ENCODE measurements around the gene TTF2. TPM values are rescaled to one million over a fixed set of nuclear protein-coding genes. Genes with fewer than 3 reads are reported as not detected.
A peak's percentile ranks its signal among the peaks of the same experiment; 100 is the strongest.

Gene TTF2
- total RNA-seq, 1 donor from 2014 or later, result 47.5 TPM

DNA sequence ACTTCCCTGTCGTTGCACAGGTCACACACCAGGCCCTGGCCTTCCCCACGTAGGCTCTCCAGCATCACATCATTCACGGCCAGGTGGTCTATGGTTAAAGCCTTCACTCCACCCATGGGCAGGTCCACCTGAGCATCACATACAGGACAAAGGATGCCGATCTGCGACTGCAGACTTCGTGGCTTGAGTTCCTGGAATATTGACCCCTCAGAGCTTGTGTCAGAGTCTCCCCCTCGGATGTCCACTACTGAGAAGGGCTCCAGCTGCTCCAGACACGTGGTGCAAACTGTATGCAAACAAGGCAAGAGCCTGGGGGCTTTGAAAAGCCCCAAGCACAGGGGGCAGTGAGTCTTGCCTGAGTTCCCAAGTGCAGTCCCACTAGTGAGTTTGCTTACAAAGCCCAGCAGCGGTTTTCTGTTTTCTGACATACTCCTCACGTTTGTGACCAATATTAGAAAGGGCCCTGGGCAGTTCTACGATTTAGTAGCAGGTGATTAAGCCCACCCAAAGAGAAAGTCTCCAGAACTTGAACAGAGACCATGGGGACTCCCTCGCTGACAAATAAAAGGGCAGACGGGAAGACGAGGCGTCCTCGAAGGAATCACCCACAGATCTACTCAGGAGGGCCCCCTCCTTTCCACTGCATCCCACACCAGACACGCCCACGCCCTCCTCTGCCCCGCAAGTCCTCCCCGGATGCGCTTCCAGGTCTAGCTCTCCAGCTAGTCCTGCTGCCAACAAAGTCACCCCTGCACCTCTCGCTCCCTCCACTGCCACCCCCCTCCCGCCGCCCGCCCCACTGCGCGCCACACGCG lies 60.9 kb downstream of the TTF2 start:
- Mint-ChIP-seq H3K27me3 (no peaks in the 10 kb centered on the region), H3K9me3 (no peaks in the 10 kb centered on the region)

DNA sequence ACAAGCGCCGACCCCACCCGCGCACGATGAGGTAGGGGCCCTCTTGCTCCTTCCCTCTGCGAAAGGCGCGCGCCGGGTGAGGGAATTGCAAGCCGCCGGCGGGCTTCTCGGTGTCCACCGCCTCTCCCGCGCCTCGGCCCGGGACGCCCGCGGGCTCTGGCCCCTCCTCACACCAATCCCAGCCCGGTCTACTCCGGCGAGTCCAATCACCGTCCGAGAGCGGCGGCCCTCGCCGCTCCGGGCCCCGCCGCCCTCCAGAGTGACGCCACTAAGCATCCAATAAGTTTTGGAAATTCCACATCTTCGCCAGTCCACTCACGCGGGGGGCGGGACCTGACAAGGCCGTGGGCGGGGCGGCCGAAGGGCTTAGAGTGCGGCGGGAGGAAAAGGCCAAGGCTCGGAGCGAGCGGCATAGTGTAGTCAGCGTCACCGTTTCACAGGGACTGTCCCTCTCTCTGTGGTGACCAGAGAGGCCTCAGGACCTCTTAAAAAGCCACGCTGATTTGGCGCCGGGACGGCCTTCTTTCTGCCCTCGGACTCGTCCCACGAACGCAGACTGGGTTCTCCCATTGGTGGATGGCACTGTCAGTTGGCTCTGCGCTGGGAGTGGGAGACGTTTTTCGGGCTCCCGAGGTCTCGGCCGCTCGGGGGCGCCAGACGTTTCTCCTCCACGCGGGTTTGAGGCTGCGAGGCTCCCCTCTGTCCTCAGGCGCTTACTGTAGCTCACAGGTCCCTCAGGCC lies 61.6 kb downstream of the TTF2 start, which contains the start of gene TRIM45:
Gene TRIM45, minus strand, starts transcription at position 161 of the 741 bp plus-strand sequence. CDS start 548 bp downstream, outside the sequence.
- H3K27ac Mint-ChIP-seq, result peak within 1 kb of the TSS; percentile 95
- TF ChIP-seq, protein P1, sequence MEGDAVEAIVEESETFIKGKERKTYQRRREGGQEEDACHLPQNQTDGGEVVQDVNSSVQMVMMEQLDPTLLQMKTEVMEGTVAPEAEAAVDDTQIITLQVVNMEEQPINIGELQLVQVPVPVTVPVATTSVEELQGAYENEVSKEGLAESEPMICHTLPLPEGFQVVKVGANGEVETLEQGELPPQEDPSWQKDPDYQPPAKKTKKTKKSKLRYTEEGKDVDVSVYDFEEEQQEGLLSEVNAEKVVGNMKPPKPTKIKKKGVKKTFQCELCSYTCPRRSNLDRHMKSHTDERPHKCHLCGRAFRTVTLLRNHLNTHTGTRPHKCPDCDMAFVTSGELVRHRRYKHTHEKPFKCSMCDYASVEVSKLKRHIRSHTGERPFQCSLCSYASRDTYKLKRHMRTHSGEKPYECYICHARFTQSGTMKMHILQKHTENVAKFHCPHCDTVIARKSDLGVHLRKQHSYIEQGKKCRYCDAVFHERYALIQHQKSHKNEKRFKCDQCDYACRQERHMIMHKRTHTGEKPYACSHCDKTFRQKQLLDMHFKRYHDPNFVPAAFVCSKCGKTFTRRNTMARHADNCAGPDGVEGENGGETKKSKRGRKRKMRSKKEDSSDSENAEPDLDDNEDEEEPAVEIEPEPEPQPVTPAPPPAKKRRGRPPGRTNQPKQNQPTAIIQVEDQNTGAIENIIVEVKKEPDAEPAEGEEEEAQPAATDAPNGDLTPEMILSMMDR (conservative IDR thresholded peaks at IDR 0.05), result peak; percentile 79

More for the DNA sequence above, 60.9 kb downstream of the TTF2 start:
- Mint-ChIP-seq H3K36me3 (peaks cover 17% of the 10 kb centered on the region), H3K4me3 (peak overlapping the region; percentile 92), H3K27ac (peak overlapping the region; percentile 95), H3K4me1 (ENCODE audit: unreplicated experiment) (peaks cover 27% of the 10 kb centered on the region)
- TF ChIP-seq, protein P1 (conservative IDR thresholded peaks at IDR 0.05), result no peak
- DNase-seq (ENCODE audit: extremely low spot score, unreplicated experiment), result no peak

DNA sequence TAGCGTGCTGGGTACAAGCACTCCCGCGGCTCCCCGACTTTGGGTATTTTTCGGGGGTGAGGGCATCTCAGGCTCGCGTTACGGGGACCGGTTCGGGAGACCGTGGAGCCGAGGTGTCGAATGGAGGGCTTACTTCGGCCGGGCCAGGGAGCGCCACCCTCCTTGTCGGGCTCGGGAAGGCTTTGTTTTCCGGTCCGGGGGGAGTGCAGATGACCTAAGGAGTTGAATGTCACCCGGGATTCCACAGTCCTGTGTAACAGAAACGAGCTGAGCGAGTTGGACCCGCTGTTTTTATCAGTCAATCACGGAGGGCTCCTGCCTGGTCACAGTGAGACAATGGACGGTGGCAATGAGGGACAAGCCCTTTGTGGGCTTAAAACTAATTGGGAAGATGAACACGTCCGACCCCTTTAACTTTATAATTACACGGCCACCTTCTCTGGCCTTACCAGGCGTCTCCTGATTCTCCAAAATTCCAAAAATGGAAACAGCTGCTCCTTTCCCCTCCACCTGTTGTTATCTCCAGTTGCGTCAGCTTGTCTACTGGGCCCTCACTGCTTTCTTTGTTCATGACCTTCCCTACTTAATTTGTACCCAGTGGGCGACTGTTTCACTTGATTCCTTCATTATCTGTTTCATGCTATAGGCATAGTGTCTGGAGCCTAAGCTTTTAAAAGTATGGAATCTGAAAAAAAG lies 62.4 kb downstream of the TTF2 start:
- Mint-ChIP-seq H3K36me3 (peaks cover 8% of the 10 kb centered on the region), H3K4me3 (peak overlapping the region; percentile 92), H3K27ac (peak overlapping the region; percentile 95), H3K4me1 (ENCODE audit: unreplicated experiment) (peaks cover 17% of the 10 kb centered on the region), H3K27me3 (no peaks in the 10 kb centered on the region), H3K9me3 (no peaks in the 10 kb centered on the region)
- DNase-seq (ENCODE audit: extremely low spot score, unreplicated experiment), result no peak
- TF ChIP-seq, protein P1 (conservative IDR thresholded peaks at IDR 0.05), result no peak

More for the DNA sequence above, 61.6 kb downstream of the TTF2 start, which contains the start of gene TRIM45:
- Mint-ChIP-seq H3K36me3 (peaks cover 12% of the 10 kb centered on the region), H3K4me3 (peak within 1 kb of the TSS; percentile 92), H3K27me3 (no peaks in the 10 kb centered on the region), H3K9me3 (no peaks in the 10 kb centered on the region), H3K4me1 (ENCODE audit: unreplicated experiment) (peaks cover 23% of the 10 kb centered on the region)
- peak; percentile 96 for DNase-seq (ENCODE audit: extremely low spot score, unreplicated experiment)

DNA sequence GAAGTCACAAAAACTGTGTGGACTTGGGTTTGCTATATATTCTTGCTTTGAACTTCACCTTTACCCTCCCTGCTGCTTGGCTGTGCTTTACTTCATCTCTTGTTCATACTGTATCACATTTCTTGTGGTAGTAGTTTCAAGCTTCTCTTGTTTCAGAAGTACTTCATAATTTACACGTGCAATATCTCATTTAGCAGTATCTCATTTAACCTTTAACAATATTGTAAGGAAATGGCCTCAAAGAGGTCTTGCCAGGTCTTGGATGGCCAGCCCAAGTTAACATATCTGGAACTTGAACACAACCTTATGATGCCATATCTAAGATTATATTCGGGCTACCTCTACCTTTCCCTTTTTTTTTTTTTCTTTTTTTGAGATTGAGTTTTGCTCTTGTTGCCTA lies 63.1 kb downstream of the TTF2 start:
- Mint-ChIP-seq H3K27me3 (no peaks in the 10 kb centered on the region), H3K36me3 (no peaks in the 10 kb centered on the region), H3K4me3 (peak overlapping the region; percentile 73), H3K27ac (peak overlapping the region; percentile 39), H3K9me3 (no peaks in the 10 kb centered on the region), H3K4me1 (ENCODE audit: unreplicated experiment) (peaks cover 18% of the 10 kb centered on the region)
- TF ChIP-seq, protein P1 (conservative IDR thresholded peaks at IDR 0.05), result no peak
- no peak for DNase-seq (ENCODE audit: extremely low spot score, unreplicated experiment)

DNA sequence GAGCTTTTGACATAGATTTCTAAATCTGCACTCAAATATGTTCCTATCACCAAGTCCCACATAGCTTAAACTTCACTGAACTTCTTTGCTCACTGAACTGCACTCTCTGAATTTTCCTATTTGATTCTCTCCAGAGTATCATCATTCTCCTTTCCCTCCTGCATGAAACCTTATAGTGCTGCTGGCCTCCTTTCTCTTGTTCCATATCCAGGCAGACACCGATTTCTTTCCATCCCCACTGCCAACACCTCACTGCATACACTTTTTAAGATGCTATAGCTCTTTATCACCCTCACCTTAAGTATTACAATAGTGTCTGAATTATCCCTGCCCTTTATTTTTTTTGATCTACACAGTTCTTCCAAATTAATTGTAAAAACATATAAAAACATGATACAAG lies 64.5 kb downstream of the TTF2 start:
- peaks cover 25% of the 10 kb centered on the region for H3K4me1 Mint-ChIP-seq (ENCODE audit: unreplicated experiment)
- H3K9me3 Mint-ChIP-seq, result no peaks in the 10 kb centered on the region
- TF ChIP-seq, protein P1 (conservative IDR thresholded peaks at IDR 0.05), result no peak
- no peak overlapping the region for H3K4me3 Mint-ChIP-seq
- no peak overlapping the region for H3K27ac Mint-ChIP-seq
- no peak for DNase-seq (ENCODE audit: extremely low spot score, unreplicated experiment)
- H3K27me3 Mint-ChIP-seq, result no peaks in the 10 kb centered on the region
- no peaks in the 10 kb centered on the region for H3K36me3 Mint-ChIP-seq

Measured in type B pancreatic cell (in vitro differentiated cells).